Neural progenitor cell (in vitro differentiated cells): ENCODE data around the gene POTEC. TPM values are rescaled to one million over a fixed set of nuclear protein-coding genes. Genes with fewer than 3 reads are reported as not detected.
"Not testable (repeated sequence)": the region's sequence is repeated elsewhere in the genome, so short reads cannot be mapped to it uniquely, and the experiment has no call there.

ENCODE experiments used
- DNase-seq: peaks from one replicate; pipeline ENCODE4 v3.0.0-alpha.2; 2016; ENCODE audit warnings: low spot score
- H2AFZ ChIP-seq: fragments of 200-600 bp; sonication (generic); replicated peaks from 2 replicates; pipeline ENCODE4 v1.6.1; 2016; ENCODE audit warnings: antibody characterized with exemption
- H3F3A ChIP-seq: fragments of 200-600 bp; sonication (generic); 2 replicates; pipeline ENCODE4 v1.6.1; 2016; ENCODE audit warnings: antibody characterized with exemption, low read depth
- H3K27ac ChIP-seq: fragments of 200-600 bp; sonication (generic); 2 replicates; pipeline ENCODE4 v1.5.1; 2016; ENCODE audit warnings: mild to moderate bottlenecking
- H3K27me3 ChIP-seq: fragments of 200-600 bp; sonication (generic); 2 replicates; pipeline ENCODE4 v1.6.1; 2016; ENCODE audit warnings: mild to moderate bottlenecking, moderate library complexity
- H3K36me3 ChIP-seq: fragments of 200-600 bp; sonication (generic); 2 replicates; pipeline ENCODE4 v1.5.1; 2016
- H3K4me1 ChIP-seq: fragments of 200-600 bp; sonication (generic); 2 replicates; pipeline ENCODE4 v1.6.1; 2016; ENCODE audit warnings: mixed run types
- H3K4me2 ChIP-seq: fragments of 200-600 bp; sonication (generic); 2 replicates; pipeline ENCODE4 v1.6.1; 2016
- H3K4me3 ChIP-seq: fragments of 200-600 bp; sonication (generic); 2 replicates; pipeline ENCODE4 v1.5.1; 2016
- H3K79me2 ChIP-seq: fragments of 200-600 bp; sonication (generic); 2 replicates; pipeline ENCODE4 v1.6.1; 2016; ENCODE audit warnings: low read depth
- H3K9ac ChIP-seq: fragments of 200-600 bp; sonication (generic); 2 replicates; pipeline ENCODE4 v1.6.1; 2016
- H3K9me3 ChIP-seq: fragments of 200-600 bp; sonication (generic); 2 replicates; pipeline ENCODE4 v1.5.1; 2016; ENCODE audit warnings: low read depth
- H4K20me1 ChIP-seq: fragments of 200-600 bp; sonication (generic); 2 replicates; pipeline ENCODE4 v1.6.1; 2016; ENCODE audit warnings: low read depth
- H3K27ac Mint-ChIP-seq: 3 replicates; pipeline ENCODE4 v1.8.0; 2021; ENCODE audit warnings: mixed read lengths
- H3K27me3 Mint-ChIP-seq: 2 replicates; pipeline ENCODE4 v1.8.0; 2022; ENCODE audit warnings: low read depth, mild to moderate bottlenecking, inconsistent platforms, moderate library complexity, mixed read lengths; ENCODE audit not compliant: insufficient read depth
- H3K36me3 Mint-ChIP-seq: 3 replicates; pipeline ENCODE4 v1.8.0; 2021; ENCODE audit warnings: mixed read lengths
- H3K4me1 Mint-ChIP-seq: 3 replicates; pipeline ENCODE4 v1.8.0; 2021; ENCODE audit warnings: mixed read lengths
- H3K4me3 Mint-ChIP-seq: 3 replicates; pipeline ENCODE4 v1.8.0; 2021; ENCODE audit warnings: mild to moderate bottlenecking, moderate library complexity, mixed read lengths
- H3K9me3 Mint-ChIP-seq: 3 replicates; pipeline ENCODE4 v1.8.0; 2020; ENCODE audit warnings: mixed read lengths
- CTCF ChIP-seq: fragments of 200-600 bp; sonication (generic); IDR thresholded peaks from 2 replicates; pipeline ENCODE4 v1.5.1; 2017; ENCODE audit warnings: antibody characterized with exemption, mild to moderate bottlenecking
- EZH2 ChIP-seq: fragments of 200-600 bp; sonication (generic); IDR thresholded peaks from 2 replicates; pipeline ENCODE4 v1.6.1; 2017; ENCODE audit warnings: antibody characterized with exemption, mild to moderate bottlenecking, moderate library complexity
- EZH2phosphoT487 ChIP-seq: fragments of 200-600 bp; sonication (generic); IDR thresholded peaks from 2 replicates; pipeline ENCODE4 v1.6.1; 2017; ENCODE audit warnings: antibody characterized with exemption
- total RNA-seq: library from RNA; depleted of rRNA; stranded (reverse); fragments of >200 nt; gene quantifications from 2 replicates; pipeline ENCODE4 v1.2.3, GENCODE V29; 2015; ENCODE audit warnings: low replicate concordance

The POTEC gene
- 0.06 TPM in 1 of 2 replicates, not detected in the other for total RNA-seq

GRCh38 chr18:14543446-14543964, at the start of gene POTEC:
TSS of gene POTEC (minus strand) at chr18:14543600. CDS start at chr18:14543146, 454 bp downstream.
- not testable (repeated sequence) for H3K79me2 ChIP-seq, H3K36me3 Mint-ChIP-seq, H3K36me3 ChIP-seq, H4K20me1 ChIP-seq, DNase-seq, H3K9me3 Mint-ChIP-seq, H3K4me3 Mint-ChIP-seq, H3K27me3 Mint-ChIP-seq, H3K27me3 ChIP-seq, H3K4me1 Mint-ChIP-seq, H3K9me3 ChIP-seq, H3F3A ChIP-seq, H2AFZ ChIP-seq, H3K27ac ChIP-seq, H3K9ac ChIP-seq, H3K4me2 ChIP-seq, H3K4me1 ChIP-seq, H3K27ac Mint-ChIP-seq, H3K4me3 ChIP-seq

- no peak overlapping the region for H3K9ac ChIP-seq
- DNase-seq, result no peak
- no peaks in the 10 kb centered on the region for H3K27me3 ChIP-seq
- H3K9me3 Mint-ChIP-seq, result peaks cover 28% of the 10 kb centered on the region
- H3K27me3 Mint-ChIP-seq, result no peaks in the 10 kb centered on the region
- H3K79me2 ChIP-seq, result no peaks in the 10 kb centered on the region
- H3K4me3 ChIP-seq, result no peak overlapping the region
- no peaks in the 10 kb centered on the region for H3K36me3 ChIP-seq
- no peak overlapping the region for H3K4me2 ChIP-seq
- no peak overlapping the region for H3K4me3 Mint-ChIP-seq
- no peaks in the 10 kb centered on the region for H4K20me1 ChIP-seq
- H3K27ac Mint-ChIP-seq, result no peak overlapping the region
- H3K9me3 ChIP-seq, result peaks cover 15% of the 10 kb centered on the region
- no peak overlapping the region for H2AFZ ChIP-seq
- no peaks in the 10 kb centered on the region for H3F3A ChIP-seq
- no peaks in the 10 kb centered on the region for H3K36me3 Mint-ChIP-seq
- TF ChIP-seq EZH2phosphoT487, result no peak
- TF ChIP-seq EZH2, result no peak
- TF ChIP-seq CTCF, result no peak
- no peaks in the 10 kb centered on the region for H3K4me1 ChIP-seq
- H3K27ac ChIP-seq, result no peak overlapping the region
- H3K4me1 Mint-ChIP-seq, result no peaks in the 10 kb centered on the region
Observed at GRCh38 chr18:14577971-14578370, 34.6 kb upstream of the POTEC start.

GRCh38 chr18:14559502-14559901, 16.1 kb upstream of the POTEC start:
- H3K79me2 ChIP-seq, H3K36me3 Mint-ChIP-seq, H3K27ac ChIP-seq, H3F3A ChIP-seq, H3K4me1 Mint-ChIP-seq, H3K9ac ChIP-seq, H3K27ac Mint-ChIP-seq, H2AFZ ChIP-seq, H3K4me3 Mint-ChIP-seq, DNase-seq, H3K9me3 ChIP-seq, H3K27me3 Mint-ChIP-seq, H4K20me1 ChIP-seq, H3K4me1 ChIP-seq, H3K27me3 ChIP-seq, H3K4me3 ChIP-seq, H3K9me3 Mint-ChIP-seq, H3K36me3 ChIP-seq, H3K4me2 ChIP-seq: not testable (repeated sequence)

GRCh38 chr18:14531659-14532058, 11.7 kb downstream of the POTEC start:
- H3K79me2 ChIP-seq, H3K27me3 ChIP-seq, H3K4me1 Mint-ChIP-seq, H3K4me1 ChIP-seq, H2AFZ ChIP-seq, H3K4me2 ChIP-seq, H3K36me3 Mint-ChIP-seq, H3K27ac ChIP-seq, H3K4me3 Mint-ChIP-seq, H3K9me3 Mint-ChIP-seq, H3K27me3 Mint-ChIP-seq, H3K27ac Mint-ChIP-seq, H3K4me3 ChIP-seq, H3K36me3 ChIP-seq, H4K20me1 ChIP-seq, H3F3A ChIP-seq, H3K9me3 ChIP-seq, DNase-seq, H3K9ac ChIP-seq: not testable (repeated sequence)

GRCh38 chr18:14510707-14511106, 32.7 kb downstream of the POTEC start:
- H4K20me1 ChIP-seq, H3K9ac ChIP-seq, H3K27ac ChIP-seq, H3K4me3 ChIP-seq, H3K9me3 Mint-ChIP-seq, H3K4me1 ChIP-seq, H3K27me3 Mint-ChIP-seq, H3K4me2 ChIP-seq, H3F3A ChIP-seq, H3K4me1 Mint-ChIP-seq, H3K27me3 ChIP-seq, H3K36me3 ChIP-seq, H3K79me2 ChIP-seq, H3K4me3 Mint-ChIP-seq, H3K36me3 Mint-ChIP-seq, H3K27ac Mint-ChIP-seq, H2AFZ ChIP-seq, DNase-seq, H3K9me3 ChIP-seq: not testable (repeated sequence)

GRCh38 chr18:14503691-14504090, 39.7 kb downstream of the POTEC start:
- peaks cover 13% of the 10 kb centered on the region for H3K9me3 Mint-ChIP-seq
- H3K36me3 Mint-ChIP-seq, H3K27ac Mint-ChIP-seq, H3K9ac ChIP-seq, H3K4me3 ChIP-seq, DNase-seq, H3K4me1 Mint-ChIP-seq, H3K9me3 ChIP-seq, H4K20me1 ChIP-seq, H3K4me3 Mint-ChIP-seq, H2AFZ ChIP-seq, H3K4me2 ChIP-seq, H3F3A ChIP-seq, H3K79me2 ChIP-seq, H3K36me3 ChIP-seq, H3K27me3 Mint-ChIP-seq, H3K27me3 ChIP-seq, H3K27ac ChIP-seq, H3K4me1 ChIP-seq: not testable (repeated sequence)

- H3K27me3 ChIP-seq, H3F3A ChIP-seq, H4K20me1 ChIP-seq, H3K36me3 ChIP-seq, H2AFZ ChIP-seq, H3K9me3 ChIP-seq, H3K4me3 Mint-ChIP-seq, H3K4me1 ChIP-seq, H3K36me3 Mint-ChIP-seq, H3K79me2 ChIP-seq, H3K27ac Mint-ChIP-seq, H3K4me3 ChIP-seq, H3K4me2 ChIP-seq, H3K9me3 Mint-ChIP-seq, H3K27ac ChIP-seq, H3K9ac ChIP-seq, H3K27me3 Mint-ChIP-seq, H3K4me1 Mint-ChIP-seq, DNase-seq: not testable (repeated sequence)
Observed at GRCh38 chr18:14501894-14502293, 41.5 kb downstream of the POTEC start.
